GM12878 (cell line): ENCODE results near the gene ASAP3. TPM values are rescaled to one million over a fixed set of nuclear protein-coding genes. Genes with fewer than 3 reads are reported as not detected.

Experiments
- ATAC-seq: fragments of 200-7000 bp; cut with Tn5 transposase; 3 replicates; pipeline ENCODE4 v1.9.1; 2020; ENCODE audit warnings: mild to moderate bottlenecking, moderate library complexity
- BruUV-seq: library from RNA; stranded (reverse); fragments of 400-500 nt; replicated peaks from 2 replicates; lab custom pipeline; 2021; lab: Mats Ljungman, UMichigan
- CTCF ChIA-PET: fragments of 300-600 bp; sonication (Branson Sonifier 250); formaldehyde crosslinking; extraction: SDS; loops from one replicate; lab custom pipeline; 2021; ENCODE audit warnings: inconsistent platforms; lab: Yijun Ruan, JAX
- POLR2A ChIA-PET: fragments of 350-600 bp; formaldehyde crosslinking; extraction: SDS; loops from one replicate; lab custom pipeline; 2021; ENCODE audit warnings: inconsistent platforms; lab: Charles Lee
- RAD21 ChIA-PET: fragments of 300-600 bp; sonication (Branson Sonifier 250); formaldehyde crosslinking; loops from one replicate; lab custom pipeline; 2023; ENCODE audit warnings: antibody characterized with exemption; ENCODE audit not compliant: unreplicated experiment; lab: Charles Lee
- SMC1A ChIA-PET: fragments of 300-600 bp; sonication (Branson Sonifier 250); formaldehyde crosslinking; loops from one replicate; lab custom pipeline; 2023; ENCODE audit not compliant: unreplicated experiment, uncharacterized antibody; lab: Charles Lee
- DNase-seq: peaks from one replicate; pipeline ENCODE4 v3.0.0-alpha.2; 2011; ENCODE audit warnings: low read depth, low spot score
- FAIRE-seq: peaks from 3 replicates; lab custom pipeline; 2011; peaks lifted over from hg19 to GRCh38; lab: Jason Lieb, UNC
- H2AFZ ChIP-seq: 2 replicates; pipeline ENCODE4 v1.6.0; 2011; ENCODE audit warnings: low read depth, low read length, control low read depth; ENCODE audit not compliant: control insufficient read depth
- H3K27ac ChIP-seq: 2 replicates; pipeline ENCODE4 v1.5.1; 2011; ENCODE audit warnings: control low read depth; ENCODE audit not compliant: control insufficient read depth, insufficient read depth
- H3K27me3 ChIP-seq, 2 experiments: replicated peaks in 1 of 2; 2 replicates each; pipeline versions ENCODE4 v1.6.0 to v1.6.1; 2011; ENCODE audit warnings: low read length in 1 of 2; ENCODE audit not compliant: control insufficient read depth in 2 of 2, insufficient read depth in 2 of 2
- H3K36me3 ChIP-seq, 2 experiments: 2 replicates each; pipeline ENCODE4 v1.5.1; 2011; ENCODE audit warnings: low read length in 1 of 2; ENCODE audit not compliant: control insufficient read depth in 2 of 2, insufficient read depth in 2 of 2
- H3K4me1 ChIP-seq: 2 replicates; pipeline ENCODE4 v1.6.1; 2011; ENCODE audit warnings: mild to moderate bottlenecking, low read length, moderate library complexity, mixed read lengths; ENCODE audit not compliant: control insufficient read depth, insufficient read depth
- H3K4me2 ChIP-seq: 2 replicates; pipeline ENCODE4 v1.6.0; 2011; ENCODE audit warnings: control low read depth; ENCODE audit not compliant: control insufficient read depth, insufficient read depth
- H3K4me3 ChIP-seq: fragments of 200-600 bp; sonication (generic); 2 replicates; pipeline ENCODE4 v1.5.1; 2016
- H3K79me2 ChIP-seq: 2 replicates; pipeline ENCODE4 v1.6.0; 2011; ENCODE audit warnings: low read length; ENCODE audit not compliant: control insufficient read depth, insufficient read depth
- H3K9ac ChIP-seq: 2 replicates; pipeline ENCODE4 v1.8.0; 2011; ENCODE audit warnings: low read length, control low read depth, mixed read lengths; ENCODE audit not compliant: control insufficient read depth, insufficient read depth
- H3K9me3 ChIP-seq: replicated peaks from 3 replicates; pipeline ENCODE4 v1.5.1; 2011; ENCODE audit warnings: mild to moderate bottlenecking, low read length; ENCODE audit not compliant: control insufficient read depth, insufficient read depth
- H4K20me1 ChIP-seq: 2 replicates; pipeline ENCODE4 v1.6.0; 2011; ENCODE audit not compliant: control insufficient read depth, insufficient read depth
- BACH1 ChIP-seq: fragments of 450-650 bp; IDR thresholded peaks from 2 replicates; pipeline ENCODE4 v1.6.1; 2017; ENCODE audit warnings: mild to moderate bottlenecking, borderline replicate concordance
- CREM ChIP-seq: IDR thresholded peaks from 2 replicates; pipeline ENCODE4 v1.6.1; 2014; ENCODE audit warnings: antibody characterized with exemption, low read depth
- E2F8 ChIP-seq: fragments of 450-650 bp; IDR thresholded peaks from 2 replicates; pipeline ENCODE4 v1.6.1; 2018; ENCODE audit warnings: mild to moderate bottlenecking, low read depth, moderate library complexity; ENCODE audit not compliant: partially characterized antibody
- E4F1 ChIP-seq: fragments of 450-650 bp; IDR thresholded peaks from 2 replicates; pipeline ENCODE4 v1.6.1; 2018; ENCODE audit warnings: borderline replicate concordance, mild to moderate bottlenecking; ENCODE audit not compliant: partially characterized antibody
- EP300 ChIP-seq, 2 experiments: fragments of 150-350 bp in 1 of 2; IDR thresholded peaks; 2 replicates each; pipeline ENCODE4 v1.6.1; 2011 to 2012; ENCODE audit warnings: low read depth in 2 of 2, low read length in 2 of 2, borderline replicate concordance in 1 of 2, improper control_type of control experiment in 1 of 2, inconsistent platforms in 1 of 2; ENCODE audit not compliant: control insufficient read depth in 1 of 2
- ESRRA ChIP-seq: IDR thresholded peaks from 2 replicates; pipeline ENCODE4 v1.6.1; 2012; ENCODE audit warnings: mild to moderate bottlenecking, low read length, improper control_type of control experiment
- FOS ChIP-seq: IDR thresholded peaks from 3 replicates; pipeline ENCODE4 v1.6.1; 2011; ENCODE audit warnings: borderline replicate concordance; ENCODE audit not compliant: insufficient read length; ENCODE audit errors: extremely low read depth
- FOXM1 ChIP-seq: IDR thresholded peaks from 2 replicates; pipeline ENCODE4 v1.6.1; 2012; ENCODE audit warnings: low read depth, mild to moderate bottlenecking, inconsistent platforms, low read length, moderate library complexity
- IRF4 ChIP-seq: IDR thresholded peaks from 2 replicates; pipeline ENCODE4 v1.6.1; 2011; ENCODE audit warnings: low read depth, low read length
- KLF5 ChIP-seq: fragments of 450-650 bp; IDR thresholded peaks from 2 replicates; pipeline ENCODE4 v1.6.1; 2014; ENCODE audit warnings: mild to moderate bottlenecking; ENCODE audit not compliant: partially characterized antibody
- NBN ChIP-seq: fragments of 450-650 bp; IDR thresholded peaks from 2 replicates; pipeline ENCODE4 v1.6.1; 2016
- NKRF ChIP-seq: fragments of 450-650 bp; conservative IDR thresholded peaks from 2 replicates; pipeline ENCODE4 v1.6.1; 2017; ENCODE audit warnings: mild to moderate bottlenecking, moderate library complexity
- STAT1 ChIP-seq: fragments of 450-650 bp; conservative IDR thresholded peaks from 2 replicates; pipeline ENCODE4 v1.6.1; 2014; ENCODE audit warnings: antibody characterized with exemption, mild to moderate bottlenecking
- ZBED1 ChIP-seq: IDR thresholded peaks from 2 replicates; pipeline ENCODE4 v1.6.1; 2016; ENCODE audit warnings: borderline replicate concordance
- WGBS: methylation state at CpG from one replicate; pipeline ENCODE4 v1.1.6; 2016; ENCODE audit warnings: low lambda C conversion rate; ENCODE audit not compliant: insufficient replicate concordance, insufficient coverage; ENCODE audit errors: missing lambda C conversion rate; 5-methylcytosine and 5-hydroxymethylcytosine counted together
- in situ Hi-C: fragments of 300-500 bp; cut with MboI; formaldehyde crosslinking; loops from 9 replicates; pipeline ENCODE4 v1.14.3; 2018; ENCODE audit warnings: mixed read lengths
- intact Hi-C: fragments of 100-400 bp; cut with micrococcal nuclease; formaldehyde crosslinking; loops from one replicate; pipeline ENCODE4 v1.14.2; 2022; ENCODE audit not compliant: unreplicated experiment
- polyA plus RNA-seq, 11 experiments: library from polyadenylated mRNA; depleted of rRNA in 4 of 11; unstranded in 6 of 11; stranded (reverse) in 5 of 11; fragments of >200 nt; fragmentation: Nextera tagmentation in 4 of 11; fragmentation: Illumina TruSeq in 1 of 11; extraction: Ambion mirVana in 4 of 11; extraction: Trizol in 1 of 11; gene quantifications; 1 replicate in 1 of 11; 2 replicates in 10 of 11; pipeline versions ENCODE4 v1.2.1 to v1.2.3, GENCODE V29; 2011 to 2016; ENCODE audit warnings: inconsistent platforms in 2 of 11, missing spikeins in 2 of 11, low read depth in 1 of 11
- total RNA-seq, 4 experiments: library from RNA; depleted of rRNA in 3 of 4; stranded (reverse); fragments of >200 nt in 3 of 4; fragmentation: Illumina TruSeq in 1 of 4; extraction: Trizol in 1 of 4; gene quantifications; 2 replicates each; pipeline versions ENCODE4 v1.2.1 to v1.2.3, GENCODE V29; 2013 to 2021

ASAP3 gene
- total and polyA plus RNA-seq, 10 of the 15 experiments (the other 5 are each of a cell fraction or from before 2014, with no cell fraction given) = 0.04 to 0.92 (median 0.34) TPM; not detected in 1

GRCh38 chr1:23526329-23527041, 42.5 kb upstream of the ASAP3 start:
- peaks cover 60% of the 10 kb centered on the region for H3K4me1 ChIP-seq
- POLR2A ChIA-PET = interaction anchor here (1.0 to 2.4 kb wide), 3 partner anchors 11 to 65 kb away, joined by 3 to 12 read pairs (median 3); no protein-coding TSS in a partner anchor
- SMC1A ChIA-PET = interaction anchor here (1.4 to 14.8 kb wide), 6 partner anchors 11 to 111 kb away, joined by 4 to 201 read pairs (median 12); no protein-coding TSS in a partner anchor
- no peaks in the 10 kb centered on the region for H3K9me3 ChIP-seq
- WGBS = 98% methylated on average over 8 of the region's 8 CpGs
- no peak overlapping the region; the same call in 1 of the 2 replicates for H3K4me3 ChIP-seq
- FAIRE-seq (no peak), DNase-seq (no peak), ATAC-seq (no peak)
- intact Hi-C loops (loop anchor here (5.0 kb wide), 1 partner anchor 184 kb away; the partner anchor contains the start of gene HNRNPR), in situ Hi-C loops (no loop called here)
- peak overlapping the region; percentile 16; the same call in 1 of the 2 replicates for H3K9ac ChIP-seq
- BruUV-seq = no TSS peak
- no peaks in the 10 kb centered on the region for H4K20me1 ChIP-seq
- peak overlapping the region; percentile 91; the same call in 1 of the 2 replicates for H3K4me2 ChIP-seq
- RAD21 ChIA-PET = interaction anchor here (0.7 to 11.3 kb wide), 7 partner anchors 13 to 381 kb away, joined by 3 to 153 read pairs (median 7); partner anchors contain the start of gene HNRNPR
- H2AFZ ChIP-seq = no peak overlapping the region
- peak overlapping the region; percentile 77 for H3K27ac ChIP-seq
- peaks cover 7 to 9% of the 10 kb centered on the region in 2 experiments; a peak in 2 of 4 replicates for H3K36me3 ChIP-seq
- CTCF ChIA-PET = interaction anchor here (1.3 to 28.3 kb wide), 5 partner anchors 14 to 342 kb away, joined by 3 to 784 read pairs (median 8); no protein-coding TSS in a partner anchor
- TF ChIP-seq E2F8 = no peak
- TF ChIP-seq STAT1 = no peak
- no peak for TF ChIP-seq ZBED1
- no peak for TF ChIP-seq FOXM1
- TF ChIP-seq FOS = no peak
- TF ChIP-seq ESRRA = no peak
- TF ChIP-seq NKRF = no peak
- no peak for TF ChIP-seq IRF4
- TF ChIP-seq E4F1 = no peak
- TF ChIP-seq NBN = no peak
- no peak for TF ChIP-seq EP300 (IDR thresholded peaks at IDR 0.05; ENCODE audit: borderline replicate concordance in 1 of 2, control insufficient read depth in 1 of 2, low read depth in 2 of 2, low read length in 2 of 2)
- no peak for TF ChIP-seq KLF5
- no peak for TF ChIP-seq BACH1
- TF ChIP-seq CREM = no peak
- no peaks in the 10 kb centered on the region for H3K27me3 ChIP-seq
- peaks cover 66% of the 10 kb centered on the region for H3K79me2 ChIP-seq
